CD4-positive, alpha-beta T cell treated with Interleukin-4 for 4 hours (primary cell): ENCODE data around the gene TMEM200B.
"Not testable (repeated sequence)": the region's sequence is repeated elsewhere in the genome, so short reads cannot be mapped to it uniquely, and the experiment has no call there.

ENCODE experiments used
- DNase-seq: peaks from one replicate; pipeline ENCODE4 v3.0.0-alpha.2; 2020

TMEM200B gene

DNA sequence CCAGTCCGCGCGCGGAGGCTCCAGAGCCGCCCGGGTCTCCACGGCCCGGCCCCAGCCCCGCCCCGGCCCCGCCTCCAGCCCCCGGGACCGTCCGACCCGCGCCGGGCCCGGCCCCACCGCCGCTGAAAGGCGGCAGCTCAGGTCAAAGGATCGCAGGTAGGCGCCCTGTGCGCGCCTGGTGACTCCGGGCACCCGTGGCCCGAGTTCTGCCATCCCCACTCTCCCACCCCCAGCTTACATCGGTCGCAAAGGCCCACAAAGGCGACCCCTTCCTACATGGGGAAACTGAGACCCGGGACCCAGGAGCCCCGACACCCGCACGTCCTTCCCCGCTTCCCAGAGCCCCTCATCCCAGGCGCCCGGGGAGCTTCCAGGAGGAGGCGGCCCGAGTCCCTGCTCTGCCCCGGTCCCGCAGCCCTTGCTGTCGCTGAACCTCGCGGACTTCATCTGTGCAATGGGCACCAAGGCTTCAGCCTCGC is at the start of gene TMEM200B:
Gene TMEM200B (minus strand): TSS at position 17 of the 479 bp plus-strand sequence. CDS start 2,075 bp downstream, outside the sequence.
- no peak for DNase-seq

GRCh38 chr1:29172415-29172939 is 48.8 kb upstream of the TMEM200B start:
- DNase-seq = no peak

DNA sequence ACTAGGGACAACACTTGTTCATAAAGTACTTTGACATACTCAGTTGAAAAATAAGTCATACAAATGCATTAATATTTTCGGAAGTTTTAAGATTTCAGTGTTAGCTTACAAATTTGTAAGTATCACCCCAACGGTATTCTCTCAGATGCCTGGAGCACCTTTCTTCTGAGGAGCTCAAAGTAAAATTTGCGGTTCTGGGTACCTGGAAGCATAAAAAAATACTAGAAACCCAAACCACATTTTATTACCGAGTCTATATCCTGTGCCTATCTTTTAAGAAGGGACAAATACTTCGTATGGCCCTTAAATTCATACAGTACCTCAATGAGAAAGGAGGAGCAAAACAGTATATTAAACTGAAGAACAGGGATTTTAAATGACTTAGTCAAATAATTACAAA is 47.8 kb upstream of the TMEM200B start:
- DNase-seq = no peak

DNA sequence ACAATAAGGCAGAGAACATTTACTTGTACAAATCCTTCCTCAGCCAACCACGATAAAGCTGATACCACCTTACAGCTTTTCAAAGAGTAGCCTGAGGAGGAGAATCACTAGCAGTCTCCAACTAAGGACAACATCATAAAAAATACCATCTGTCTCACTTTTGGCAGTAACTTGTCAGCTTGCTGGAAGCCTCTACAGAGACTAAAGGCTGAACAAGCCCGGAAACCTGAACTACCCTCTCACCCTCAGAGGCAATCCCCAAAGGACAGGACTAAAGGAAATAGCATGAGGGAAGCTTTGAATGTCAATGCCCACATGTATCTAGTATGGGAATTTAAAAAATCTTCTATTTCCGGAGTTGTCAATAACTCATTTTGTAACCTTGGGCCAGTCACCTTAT is 47.4 kb upstream of the TMEM200B start:
- DNase-seq = no peak

DNA sequence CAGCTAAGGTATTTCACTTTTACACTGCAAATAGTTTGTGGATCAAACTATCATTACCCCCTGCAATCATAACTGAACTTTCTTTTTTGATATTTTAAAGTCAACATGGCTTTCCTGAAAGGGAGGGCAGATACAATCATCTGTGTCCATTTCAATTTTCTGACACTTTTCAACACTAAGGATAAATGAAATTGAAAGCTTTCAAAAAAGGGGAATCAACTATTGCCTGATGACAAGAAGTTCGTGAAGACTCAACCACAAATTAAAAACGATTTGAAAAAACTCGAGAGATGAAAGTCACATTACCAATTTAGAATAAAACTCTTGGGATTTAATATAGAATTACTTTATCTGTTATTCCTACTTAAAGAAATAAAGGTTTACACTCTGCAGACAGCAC is 46.3 kb upstream of the TMEM200B start:
- DNase-seq = no peak

- no peak for DNase-seq
These were observed 44.2 kb upstream of the TMEM200B start for GRCh38 chr1:29167904-29168303.

- DNase-seq = no peak
These were observed 42.7 kb upstream of the TMEM200B start for GRCh38 chr1:29166291-29166878.

- DNase-seq = no peak
These were observed 40.9 kb upstream of the TMEM200B start for GRCh38 chr1:29164588-29164987.

GRCh38 chr1:29162476-29163138 is 38.9 kb upstream of the TMEM200B start:
- DNase-seq = no peak

GRCh38 chr1:29162025-29162424 is 38.3 kb upstream of the TMEM200B start:
- no peak for DNase-seq

DNA sequence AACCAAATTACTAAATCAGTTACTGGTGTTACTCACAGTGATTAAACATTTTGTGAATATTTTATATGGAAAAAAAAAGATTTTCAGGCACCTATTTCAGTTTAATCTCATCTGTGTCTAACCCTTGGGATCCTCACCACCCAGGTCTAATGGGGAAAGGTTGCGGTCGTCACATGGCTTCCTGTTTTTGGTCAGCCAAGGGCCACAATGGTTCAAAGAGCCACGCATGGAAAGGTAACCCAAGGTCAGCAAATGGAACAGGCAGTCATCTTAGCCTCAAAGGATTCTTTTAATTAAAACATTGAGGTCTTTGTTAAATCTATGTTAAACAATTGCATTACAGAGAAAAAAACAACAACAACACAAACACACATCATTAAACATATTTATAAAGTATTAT is 36.1 kb upstream of the TMEM200B start:
- DNase-seq = no peak

DNA sequence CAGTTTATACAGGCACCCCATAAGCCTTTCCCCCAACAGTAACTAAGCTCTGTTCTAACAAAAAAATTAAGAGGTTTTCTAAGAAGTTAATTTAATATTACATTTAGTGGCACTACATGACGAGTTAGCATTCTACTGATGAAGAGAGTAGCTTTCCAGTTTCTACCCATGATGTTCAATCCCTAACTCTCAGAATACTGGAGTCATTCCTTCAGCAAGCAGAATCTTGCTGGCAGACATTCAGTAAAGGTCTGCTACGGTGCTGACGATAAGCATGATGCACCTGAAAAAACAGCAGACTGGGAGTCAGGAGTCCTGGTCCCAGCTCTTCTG is 33.5 kb upstream of the TMEM200B start:
- DNase-seq = no peak

GRCh38 chr1:29156543-29157268 is 33.0 kb upstream of the TMEM200B start:
- DNase-seq = no peak

DNA sequence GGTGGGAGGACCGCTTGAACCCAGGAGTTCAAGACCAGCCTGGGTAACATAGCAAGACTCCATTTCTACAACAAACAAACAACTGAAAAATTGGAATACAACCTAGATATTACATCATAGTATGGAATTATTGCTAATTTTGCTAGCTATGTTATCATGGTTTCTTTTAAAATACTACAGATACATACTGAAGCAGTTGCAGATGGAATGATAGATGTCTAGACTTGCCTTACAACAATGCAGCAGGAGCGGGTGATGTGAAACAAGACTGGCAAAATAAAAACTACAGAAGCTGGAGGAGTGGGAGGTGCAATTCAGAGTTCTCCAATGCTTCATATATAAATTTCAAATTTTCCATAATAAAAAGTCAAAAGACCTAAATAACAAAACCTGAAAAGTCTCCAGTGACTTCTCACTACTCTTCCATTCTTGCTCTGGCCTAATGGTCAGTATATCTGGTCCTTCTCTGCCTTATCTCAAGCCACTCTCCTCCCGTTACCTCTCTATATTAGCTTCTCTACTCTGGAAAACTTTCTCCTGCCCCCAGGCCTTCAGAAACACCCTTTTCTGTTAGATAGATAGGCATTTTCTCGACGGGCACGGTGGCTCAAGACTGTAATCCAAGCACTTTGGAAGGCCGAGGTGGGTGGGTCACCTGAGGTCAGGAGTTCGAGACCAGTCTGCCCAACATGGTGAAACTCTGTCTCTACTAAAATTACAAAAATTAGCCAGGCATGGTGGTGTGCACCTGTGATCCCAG is 28.5 kb upstream of the TMEM200B start:
- DNase-seq = no peak

DNA sequence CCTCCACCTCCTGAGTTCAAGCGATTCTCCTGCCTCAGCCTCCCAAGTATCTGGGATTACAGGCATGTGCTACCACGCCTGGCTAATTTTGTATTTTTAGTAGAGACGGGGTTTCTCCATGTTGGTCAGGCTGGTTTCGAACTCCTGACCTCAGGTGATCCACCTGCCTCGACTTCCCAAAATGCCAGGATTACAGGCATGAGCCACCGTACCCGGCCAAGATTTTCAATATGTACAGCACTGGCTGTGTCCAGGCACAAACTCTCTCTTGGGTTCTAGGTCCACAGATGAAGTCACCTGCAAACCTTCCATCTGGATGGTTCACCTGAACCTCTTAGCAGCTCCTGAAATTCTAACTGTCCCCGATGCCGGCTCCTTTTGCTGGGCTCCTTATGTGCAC is 26.6 kb upstream of the TMEM200B start:
- DNase-seq = not testable (repeated sequence)

DNA sequence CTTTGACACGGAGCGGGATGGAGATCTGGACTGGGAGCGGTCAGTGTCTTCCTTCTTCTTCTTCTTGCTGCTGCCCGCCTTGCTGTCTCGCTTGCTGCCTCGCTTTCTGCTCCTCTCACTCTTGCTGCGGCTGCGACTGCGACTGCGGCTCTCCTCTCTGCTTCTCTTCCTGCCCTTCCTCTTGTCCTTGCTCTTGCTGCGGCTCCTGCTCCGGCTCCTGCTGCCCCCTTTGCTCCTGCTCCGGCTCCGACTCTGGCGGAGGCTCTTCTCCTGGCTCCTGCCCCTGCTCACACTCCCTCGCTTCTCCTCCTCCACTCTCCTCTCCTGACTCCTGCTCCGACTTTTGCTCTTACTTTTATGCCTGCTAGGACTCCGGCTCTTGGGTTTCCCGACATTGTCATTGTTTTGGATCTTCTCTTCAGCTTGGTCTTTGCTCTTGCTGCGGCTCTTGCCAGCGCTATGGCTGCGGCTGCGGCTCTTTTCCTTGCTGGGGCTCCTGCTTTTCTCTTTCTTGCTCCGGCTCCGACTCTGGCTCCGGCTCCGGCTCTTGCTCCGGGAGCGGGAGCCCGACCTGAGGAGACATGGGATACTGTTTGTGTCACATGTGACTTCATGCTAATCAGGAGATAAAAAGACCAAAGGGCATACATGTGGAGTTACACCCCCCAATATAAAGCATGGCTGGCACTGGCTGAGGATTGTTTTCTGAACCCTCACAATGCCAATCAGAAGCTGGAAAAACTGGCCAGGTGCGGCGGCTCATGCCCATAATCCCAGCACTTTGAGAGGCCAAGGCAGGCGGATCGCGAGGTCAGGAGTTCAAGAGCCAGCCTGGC is 25.2 kb upstream of the TMEM200B start:
- no peak for DNase-seq

- DNase-seq = no peak
These were observed 22.2 kb upstream of the TMEM200B start for GRCh38 chr1:29145739-29146437.

GRCh38 chr1:29144178-29144577 is 20.5 kb upstream of the TMEM200B start:
- no peak for DNase-seq

GRCh38 chr1:29142714-29143113 is 19.0 kb upstream of the TMEM200B start:
- DNase-seq = no peak

DNA sequence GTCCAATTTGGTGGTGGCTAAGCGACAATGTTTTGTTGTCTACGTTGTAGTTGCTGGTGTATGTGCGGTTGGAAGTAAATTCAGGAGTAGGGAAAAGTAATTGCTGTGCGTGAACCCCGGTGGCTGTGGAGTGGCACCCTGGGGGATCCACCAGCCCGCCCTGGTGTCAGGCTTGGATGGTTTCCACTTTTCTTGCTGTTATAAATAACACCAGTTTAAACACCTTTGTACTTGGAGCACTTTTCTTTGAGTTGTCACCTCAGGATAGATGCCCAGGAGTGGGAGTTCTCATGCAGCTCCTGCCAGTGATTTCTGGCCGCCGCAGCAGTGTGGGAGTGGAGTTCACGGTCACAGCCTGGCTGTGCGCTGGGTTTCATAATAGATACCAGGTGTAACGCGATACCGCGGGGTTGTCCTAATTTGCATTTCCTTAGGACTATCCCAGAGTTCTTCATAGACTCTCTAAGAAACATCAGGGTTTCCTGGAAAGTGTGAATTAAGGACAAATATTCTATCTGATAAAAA is 12.8 kb upstream of the TMEM200B start:
- no peak for DNase-seq

DNA sequence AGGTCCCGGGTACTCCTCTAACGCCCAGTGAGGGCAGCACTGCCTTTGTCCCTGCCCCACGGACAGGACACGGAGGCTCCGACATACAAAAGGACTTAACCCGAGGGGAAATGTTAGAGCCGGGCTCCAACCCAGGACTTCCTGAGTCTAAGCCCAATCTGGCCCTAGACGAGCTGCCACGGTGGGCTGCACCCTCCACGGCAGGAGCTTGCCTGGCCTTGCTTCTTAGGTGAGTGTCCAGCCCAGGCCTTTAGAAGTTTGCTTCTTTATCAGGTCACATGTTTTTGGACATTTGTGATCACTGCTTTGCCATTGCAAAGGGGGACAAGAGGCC is 11.0 kb upstream of the TMEM200B start:
- no peak for DNase-seq
